Ovary (tissue), 9 donors: ENCODE measurements around the gene SUMF1. TPM values are rescaled to one million over a fixed set of nuclear protein-coding genes. Genes with fewer than 3 reads are reported as not detected.

Source experiments
- DNase-seq, 5 donors: peaks; one replicate each; pipeline ENCODE4 v3.0.0-alpha.2; 2019 to 2020
- H3K27ac ChIP-seq, 2 donors: fragments of 200-600 bp; one replicate each; pipeline versions ENCODE4 v1.5.1 to v1.8.0; 2019 to 2022
- H3K27me3 ChIP-seq: fragments of 200-600 bp; one replicate; pipeline ENCODE4 v1.8.0; 2022
- H3K36me3 ChIP-seq: fragments of 200-600 bp; sonication (generic); one replicate; pipeline ENCODE4 v1.5.1; 2019
- H3K4me1 ChIP-seq: one replicate; pipeline ENCODE4 v1.8.1; 2013; ENCODE audit warnings: mild to moderate bottlenecking, moderate library complexity; ENCODE audit not compliant: insufficient read depth
- H3K4me3 ChIP-seq: fragments of 200-600 bp; sonication (generic); one replicate; pipeline ENCODE4 v1.5.1; 2017
- H3K9me3 ChIP-seq, 2 donors: fragments of 200-600 bp in 1 of 2; sonication (generic) in 1 of 2; one replicate each; pipeline versions ENCODE4 v1.5.1 to v1.8.1; 2013 to 2019; ENCODE audit warnings: mild to moderate bottlenecking in 1 of 2, moderate library complexity in 1 of 2
- EP300 ChIP-seq: sonication (generic); formaldehyde crosslinking; IDR thresholded peaks from one replicate; pipeline ENCODE4 v1.6.1; 2017; ENCODE audit warnings: antibody characterized with exemption
- POLR2A ChIP-seq: fragments of 450-650 bp; IDR thresholded peaks from one replicate; pipeline ENCODE4 v1.6.1; 2017; ENCODE audit warnings: antibody characterized with exemption, mild to moderate bottlenecking, moderate library complexity
- WGBS, 3 donors: extraction: QIAGEN DNeasy Blood & Tissue Kit in 1 of 3; methylation state at CpG; one replicate each; pipeline versions ENCODE4 v1.1.5 to v1.1.7; 2013 to 2017; 5-methylcytosine and 5-hydroxymethylcytosine counted together
- intact Hi-C, 4 donors: fragments of 100-400 bp; cut with DNase I; formaldehyde crosslinking; loops; one replicate each; pipeline versions ENCODE4 v1.11.0 to v1.15.1; 2022 to 2023
- polyA plus RNA-seq, 2 donors: library from polyadenylated mRNA; stranded (reverse); fragments of 200-250 nt in 1 of 2; fragments of 350-450 nt in 1 of 2; fragmentation: Illumina TruSeq in 1 of 2; extraction: RNeasy Lipid Tissue Mini Kit (QIAGEN cat#74804) in 1 of 2; gene quantifications; one replicate each; pipeline ENCODE4 v1.2.3, GENCODE V29; 2013 to 2014
- total RNA-seq, 7 donors: library from RNA; depleted of rRNA in 2 of 7; stranded (reverse); fragments of >200 nt in 2 of 7; fragmentation: NEBNext Ultra II Directional in 3 of 7; extraction: Animal tissue kit (Norgen Biotek cat#: 25700) in 3 of 7; gene quantifications; one replicate each; pipeline versions ENCODE4 v1.1.0 to v1.2.4, GENCODE V29; 2016 to 2023
- TF ChIP-seq, protein P1 (sequence below), 3 donors: fragments of 450-650 bp in 2 of 3; fragments of 200-600 bp in 1 of 3; IDR thresholded peaks; one replicate each; pipeline versions ENCODE4 v1.5.1 to v1.8.0; 2016 to 2022; ENCODE audit warnings: antibody characterized with exemption in 3 of 3, mild to moderate bottlenecking in 1 of 3
- donor health status: DM: no; HTN: no; CAD: no; lungs with moderate emphysema.
- donor health status: DM: no; HTN: no; CAD: no.
- donor health status: Bipolar disorder and iron deficiency.
- donor health status: DM: yes; HTN: yes; CAD: no.
- donor health status: DM: no; HTN: no; CAD: no.
- donor health status: DM: yes; HTN: yes; CAD: no.

The SUMF1 gene
- total and polyA plus RNA-seq, 9 donors = 17.6 to 57.2 (median 24.7) TPM

DNA sequence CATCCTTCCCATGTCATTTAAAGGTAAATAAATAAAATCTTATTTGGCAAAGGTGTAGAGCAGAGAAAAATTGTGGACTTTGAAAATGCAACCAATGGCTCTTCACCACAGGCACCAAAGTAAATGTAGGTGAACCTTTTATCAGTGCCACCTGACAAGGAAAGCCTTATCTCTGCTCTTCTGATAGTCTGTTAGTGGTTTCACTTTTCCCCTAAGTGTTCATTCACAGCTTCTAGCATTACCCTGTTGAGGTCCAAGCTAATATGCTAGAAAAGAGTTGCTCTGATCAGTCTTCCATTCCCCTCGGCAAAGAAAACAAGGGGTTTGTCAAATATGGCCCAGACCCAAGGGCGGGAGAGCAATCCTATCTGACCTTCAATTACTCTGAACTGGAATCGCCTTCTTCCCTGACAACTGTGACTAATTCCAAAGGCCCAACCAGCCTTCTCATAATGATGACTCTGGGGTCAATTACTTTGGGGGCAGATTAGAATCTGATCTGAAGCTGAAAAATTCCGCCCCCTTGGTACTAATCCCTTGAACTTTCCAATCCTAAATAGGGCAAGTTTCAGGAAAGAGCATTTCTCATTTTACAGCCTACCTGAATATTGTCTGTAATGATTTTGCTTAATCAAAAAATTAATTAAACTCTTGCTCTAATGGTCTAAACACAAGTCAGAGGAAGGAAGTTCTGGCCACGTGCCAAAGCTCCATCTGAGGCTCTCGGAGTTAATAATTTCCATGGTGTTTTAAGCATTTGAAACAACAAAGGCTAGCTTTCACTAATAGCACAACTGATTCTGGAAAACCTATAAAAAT lies 111.5 kb downstream of the SUMF1 start:
- no peaks in the 10 kb centered on the region for H3K27me3 ChIP-seq
- no peaks in the 10 kb centered on the region for H3K36me3 ChIP-seq
- no peak overlapping the region for H3K27ac ChIP-seq
- no peaks in the 10 kb centered on the region for H3K9me3 ChIP-seq
- peak; percentile 58 to 81 (median 68) for DNase-seq
- TF ChIP-seq POLR2A = no peak
- no peak for TF ChIP-seq EP300
- TF ChIP-seq, protein P1, sequence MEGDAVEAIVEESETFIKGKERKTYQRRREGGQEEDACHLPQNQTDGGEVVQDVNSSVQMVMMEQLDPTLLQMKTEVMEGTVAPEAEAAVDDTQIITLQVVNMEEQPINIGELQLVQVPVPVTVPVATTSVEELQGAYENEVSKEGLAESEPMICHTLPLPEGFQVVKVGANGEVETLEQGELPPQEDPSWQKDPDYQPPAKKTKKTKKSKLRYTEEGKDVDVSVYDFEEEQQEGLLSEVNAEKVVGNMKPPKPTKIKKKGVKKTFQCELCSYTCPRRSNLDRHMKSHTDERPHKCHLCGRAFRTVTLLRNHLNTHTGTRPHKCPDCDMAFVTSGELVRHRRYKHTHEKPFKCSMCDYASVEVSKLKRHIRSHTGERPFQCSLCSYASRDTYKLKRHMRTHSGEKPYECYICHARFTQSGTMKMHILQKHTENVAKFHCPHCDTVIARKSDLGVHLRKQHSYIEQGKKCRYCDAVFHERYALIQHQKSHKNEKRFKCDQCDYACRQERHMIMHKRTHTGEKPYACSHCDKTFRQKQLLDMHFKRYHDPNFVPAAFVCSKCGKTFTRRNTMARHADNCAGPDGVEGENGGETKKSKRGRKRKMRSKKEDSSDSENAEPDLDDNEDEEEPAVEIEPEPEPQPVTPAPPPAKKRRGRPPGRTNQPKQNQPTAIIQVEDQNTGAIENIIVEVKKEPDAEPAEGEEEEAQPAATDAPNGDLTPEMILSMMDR (IDR thresholded peaks at IDR 0.05) = no peak
- H3K4me1 ChIP-seq = peaks cover 24% of the 10 kb centered on the region
- intact Hi-C loops = loop anchor here (10.0 kb wide), 3 partner anchors 139 to 279 kb away; partner anchors contain the start of gene ITPR1 (in 2 of the 4)
- 27 to 39% (median 31%) methylated on average over 6 of the region's 6 CpGs for WGBS, 3 donors
- H3K4me3 ChIP-seq = no peak overlapping the region

DNA sequence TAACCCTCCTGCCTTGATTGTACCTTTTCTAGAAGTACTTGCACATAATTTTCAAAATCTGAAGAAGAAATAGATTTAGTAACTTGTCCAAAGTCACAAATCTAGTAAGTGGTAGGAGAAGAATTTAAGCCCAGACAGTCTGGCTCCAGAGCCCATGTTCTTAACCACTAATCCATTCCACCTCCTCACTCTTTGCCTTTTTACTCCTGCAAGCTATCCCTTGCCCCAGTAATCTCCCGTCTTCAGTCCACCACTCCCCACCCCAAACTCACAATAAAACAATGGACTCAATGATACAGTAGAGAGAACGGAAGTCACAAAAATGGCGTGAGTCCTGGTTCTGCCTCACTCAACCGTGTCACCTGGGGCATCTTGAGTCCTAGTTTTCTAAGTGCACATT lies 115.2 kb downstream of the SUMF1 start:
- WGBS, 3 donors = 87 to 92% (median 88%) methylated on average over 4 of the region's 4 CpGs
- no peak for TF ChIP-seq EP300
- TF ChIP-seq, protein P1 (IDR thresholded peaks at IDR 0.05) = no peak
- no peak for TF ChIP-seq POLR2A
- DNase-seq = no peak
- no peaks in the 10 kb centered on the region for H3K27me3 ChIP-seq
- peaks cover 15% of the 10 kb centered on the region for H3K4me1 ChIP-seq
- H3K9me3 ChIP-seq = no peaks in the 10 kb centered on the region
- peak overlapping the region in 1 of 2 donors; percentile 62 for H3K27ac ChIP-seq
- H3K36me3 ChIP-seq = no peaks in the 10 kb centered on the region
- intact Hi-C loops = loop anchor here (5.0 to 10.0 kb wide), 5 partner anchors 143 to 283 kb away; partner anchors contain the start of gene ITPR1 (in 2 of the 4)
- H3K4me3 ChIP-seq = no peak overlapping the region

DNA sequence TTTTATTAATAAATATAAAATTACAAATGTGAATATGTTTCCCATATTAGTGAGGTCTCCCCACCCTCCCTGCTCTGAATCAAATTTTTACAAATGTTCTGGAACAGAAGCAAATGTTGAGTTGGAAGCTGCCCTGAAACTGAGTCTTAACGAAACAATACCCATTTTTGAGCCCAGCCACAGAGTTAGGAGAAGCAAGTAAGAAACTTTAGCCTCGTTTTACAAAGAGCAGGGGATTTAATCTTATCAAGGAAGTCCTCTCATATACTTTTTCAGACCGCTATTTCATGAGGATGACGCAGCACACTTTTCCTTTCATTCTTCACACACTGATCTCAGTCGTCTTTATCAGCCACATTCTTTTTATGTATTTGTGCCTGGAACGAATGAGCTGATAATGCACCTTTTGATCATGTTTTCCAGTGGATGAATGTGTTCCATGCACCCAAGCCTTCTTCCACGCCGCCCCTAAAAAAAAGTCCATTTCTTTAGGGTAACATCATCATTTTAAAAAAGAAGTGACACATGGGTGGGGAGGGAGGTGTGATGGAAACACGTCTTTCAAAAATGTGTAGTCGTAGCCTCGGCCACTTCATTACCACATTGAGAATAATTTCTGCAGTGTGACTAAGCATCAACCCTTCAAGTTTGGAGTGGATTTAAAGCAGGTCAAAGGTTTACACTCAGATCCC lies 115.8 kb downstream of the SUMF1 start:
- peak overlapping the region; percentile 32 for H3K4me3 ChIP-seq
- no peaks in the 10 kb centered on the region for H3K27me3 ChIP-seq
- no peaks in the 10 kb centered on the region for H3K36me3 ChIP-seq
- H3K4me1 ChIP-seq = peaks cover 11% of the 10 kb centered on the region
- no peaks in the 10 kb centered on the region for H3K9me3 ChIP-seq
- DNase-seq = no peak
- WGBS, 3 donors = 17 to 25% (median 18%) methylated on average over 11 of the region's 11 CpGs
- H3K27ac ChIP-seq = peak overlapping the region; percentile 62 to 66
- no peak for TF ChIP-seq EP300
- TF ChIP-seq, protein P1 (IDR thresholded peaks at IDR 0.05) = no peak
- TF ChIP-seq POLR2A = no peak
- intact Hi-C loops = loop anchor here (5.0 to 10.0 kb wide), 5 partner anchors 143 to 283 kb away; partner anchors contain the start of gene ITPR1 (in 2 of the 4)

DNA sequence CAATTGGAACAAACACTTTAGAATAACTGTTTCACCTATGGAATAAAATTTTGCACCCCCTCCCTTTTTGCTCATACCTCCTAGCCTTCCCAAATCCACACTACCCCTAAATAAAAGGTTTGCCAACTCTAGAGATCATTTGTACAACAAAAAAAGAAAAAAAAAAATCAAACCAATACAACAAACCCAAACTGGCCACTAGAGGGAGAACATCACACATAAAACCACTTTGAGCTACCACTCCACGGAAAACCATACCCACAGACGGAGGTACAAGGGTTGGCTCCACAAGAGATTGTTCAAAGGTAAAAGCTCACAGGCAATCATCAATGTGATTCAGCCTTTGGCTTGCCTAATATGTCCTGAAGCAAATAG lies 116.3 kb downstream of the SUMF1 start:
- no peaks in the 10 kb centered on the region for H3K36me3 ChIP-seq
- intact Hi-C loops = loop anchor here (5.0 to 10.0 kb wide), 5 partner anchors 144 to 284 kb away; partner anchors contain the start of gene ITPR1 (in 2 of the 4)
- TF ChIP-seq, protein P1 (IDR thresholded peaks at IDR 0.05) = peak; percentile 69 to 87 (median 74)
- TF ChIP-seq POLR2A = no peak
- WGBS, 3 donors = 0 to 1% (median 1%) methylated on average over 2 of the region's 2 CpGs
- H3K9me3 ChIP-seq = no peaks in the 10 kb centered on the region
- no peaks in the 10 kb centered on the region for H3K27me3 ChIP-seq
- peaks cover 9% of the 10 kb centered on the region for H3K4me1 ChIP-seq
- peak overlapping the region; percentile 32 for H3K4me3 ChIP-seq
- peak overlapping the region in 1 of 2 donors; percentile 62 for H3K27ac ChIP-seq
- peak in 2 of 5 donors; percentile 46 to 65 for DNase-seq
